Measurements from ENCODE around the gene PELI2.
A peak's percentile ranks its signal among the peaks of the same experiment; 100 is the strongest.

PELI2 gene, protein sequence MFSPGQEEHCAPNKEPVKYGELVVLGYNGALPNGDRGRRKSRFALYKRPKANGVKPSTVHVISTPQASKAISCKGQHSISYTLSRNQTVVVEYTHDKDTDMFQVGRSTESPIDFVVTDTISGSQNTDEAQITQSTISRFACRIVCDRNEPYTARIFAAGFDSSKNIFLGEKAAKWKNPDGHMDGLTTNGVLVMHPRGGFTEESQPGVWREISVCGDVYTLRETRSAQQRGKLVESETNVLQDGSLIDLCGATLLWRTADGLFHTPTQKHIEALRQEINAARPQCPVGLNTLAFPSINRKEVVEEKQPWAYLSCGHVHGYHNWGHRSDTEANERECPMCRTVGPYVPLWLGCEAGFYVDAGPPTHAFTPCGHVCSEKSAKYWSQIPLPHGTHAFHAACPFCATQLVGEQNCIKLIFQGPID

DNA sequence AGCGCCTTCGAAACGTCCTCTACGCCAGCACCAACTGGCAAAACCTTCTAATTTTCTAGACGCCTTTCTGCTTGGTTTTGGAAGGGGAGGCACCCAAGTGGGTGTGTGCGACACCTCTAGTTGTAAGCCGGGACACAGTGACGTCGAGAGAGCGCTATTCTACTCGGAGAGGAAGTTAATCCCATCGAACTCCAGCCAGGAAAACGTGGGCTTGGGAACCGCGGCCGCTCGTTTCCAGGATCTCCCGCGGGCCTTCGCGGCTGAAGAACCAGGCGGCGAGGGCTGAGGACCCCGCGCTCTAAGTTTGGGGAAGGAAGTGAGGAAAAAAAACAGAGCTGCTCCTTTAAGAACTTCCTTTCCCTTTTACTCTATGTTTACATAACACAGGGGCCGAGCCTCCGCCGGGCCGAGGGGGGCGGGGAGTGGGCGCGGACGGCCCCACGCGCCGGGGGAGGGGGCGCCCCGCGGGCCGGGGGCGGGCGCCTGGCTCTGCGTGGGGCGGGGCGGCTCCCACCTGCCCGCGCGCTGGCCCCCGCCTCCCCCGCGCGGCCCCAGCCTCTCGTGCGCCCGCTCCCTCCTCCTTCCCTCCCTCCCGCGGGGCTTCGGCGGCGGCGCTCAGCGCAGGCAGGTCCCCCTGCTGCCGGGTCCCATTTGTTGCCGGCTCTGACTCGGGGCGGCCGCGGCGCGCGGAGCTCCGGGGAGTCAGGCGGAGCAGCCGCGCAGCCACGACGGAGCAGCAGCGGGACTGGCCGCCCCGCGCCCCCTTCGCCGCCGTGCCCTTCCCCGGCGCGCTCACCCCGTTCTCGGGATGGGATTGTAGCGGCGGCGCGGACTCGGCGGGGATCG lies at the start of gene PELI2:
Gene PELI2, plus strand, starts transcription at position 647 of the 846 bp plus-strand sequence. CDS start 250 bp downstream, outside the sequence.
- peak in 51 of 56 donors; percentile 38 to 88 (median 72) for DNase-seq

DNA sequence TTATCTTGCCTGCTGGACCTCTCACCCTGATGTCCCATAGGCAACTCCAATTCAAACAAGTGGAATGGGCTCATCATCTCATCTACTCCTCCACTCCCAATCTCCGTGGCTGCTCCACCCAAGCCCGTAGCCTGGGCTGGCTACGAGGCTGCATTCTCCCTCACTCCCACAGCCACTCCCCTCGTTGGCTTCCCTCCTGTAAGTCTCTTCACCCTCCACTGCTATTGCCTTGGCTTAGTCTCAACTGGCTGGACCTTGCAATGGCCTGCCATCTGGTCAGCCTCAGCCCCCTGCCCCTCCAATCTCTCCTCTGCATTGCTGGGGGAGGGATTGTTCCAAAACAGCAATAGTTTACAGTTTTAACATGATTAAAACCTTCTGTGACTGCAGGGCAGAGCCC lies 44.4 kb upstream of the PELI2 start:
- no peak for DNase-seq

DNA sequence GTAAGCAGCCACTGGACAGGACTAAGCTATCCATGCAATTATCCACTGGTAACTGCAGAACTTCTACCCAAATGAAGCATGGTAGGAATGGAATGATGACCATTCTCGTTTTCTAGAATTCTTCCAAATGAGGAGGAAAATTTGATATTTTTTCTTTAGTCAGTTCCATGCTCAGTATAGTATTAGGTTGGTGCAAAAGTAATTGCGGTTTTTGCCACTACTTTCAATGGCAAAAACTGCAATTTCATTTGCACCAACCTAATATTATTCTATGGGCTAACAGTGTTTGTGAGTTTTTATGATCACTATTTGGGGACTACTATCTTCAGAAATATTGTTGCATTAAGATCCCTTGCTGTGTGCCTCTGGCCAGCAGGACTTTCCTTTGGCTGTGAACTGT lies 42.9 kb upstream of the PELI2 start:
- no peak for DNase-seq

GRCh38 chr14:56081139-56081538 lies 37.1 kb upstream of the PELI2 start:
- DNase-seq: no peak

GRCh38 chr14:56082880-56083279 lies 35.3 kb upstream of the PELI2 start:
- DNase-seq: no peak

GRCh38 chr14:56085471-56085870 lies 32.7 kb upstream of the PELI2 start:
- DNase-seq: no peak

DNA sequence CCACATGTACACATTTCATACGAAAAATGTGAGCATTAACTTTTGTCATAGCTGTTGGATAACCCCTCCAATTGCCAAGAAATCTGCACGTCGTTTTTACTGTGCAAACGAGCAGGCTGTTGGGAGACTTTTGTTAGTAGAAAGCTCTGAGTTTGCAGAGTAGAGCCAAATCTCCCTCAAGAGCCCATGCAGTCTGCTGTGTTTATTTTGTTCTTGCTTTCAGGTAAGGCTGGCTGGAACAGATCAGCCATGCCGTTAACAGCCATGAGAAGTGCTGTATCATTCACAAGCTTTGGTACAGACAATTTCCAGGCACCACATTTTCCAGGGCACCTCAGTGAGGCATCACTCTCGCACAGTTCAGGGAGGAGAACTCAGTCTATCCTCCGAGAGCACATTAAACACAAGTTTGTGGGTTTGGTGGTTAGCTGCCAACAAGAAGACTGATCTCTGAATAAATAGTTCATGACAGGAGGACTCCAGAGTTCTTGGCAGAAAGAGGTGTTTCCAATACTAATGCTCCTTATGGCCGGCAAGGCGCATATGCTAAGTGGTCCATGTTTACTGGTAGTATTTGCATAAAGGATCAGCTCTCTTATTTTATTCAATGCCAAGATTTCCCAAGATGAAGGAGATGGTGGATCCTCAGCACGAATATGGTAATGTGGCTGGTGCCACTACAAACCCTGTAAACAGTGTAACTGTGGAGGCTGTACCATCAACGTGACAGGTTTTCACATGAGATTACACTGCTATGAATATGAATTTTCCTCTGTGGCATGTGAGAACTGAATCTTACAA lies 30.3 kb upstream of the PELI2 start:
- no peak for DNase-seq

- no peak for DNase-seq
Measured at GRCh38 chr14:56088941-56089340, 29.3 kb upstream of the PELI2 start.

DNA sequence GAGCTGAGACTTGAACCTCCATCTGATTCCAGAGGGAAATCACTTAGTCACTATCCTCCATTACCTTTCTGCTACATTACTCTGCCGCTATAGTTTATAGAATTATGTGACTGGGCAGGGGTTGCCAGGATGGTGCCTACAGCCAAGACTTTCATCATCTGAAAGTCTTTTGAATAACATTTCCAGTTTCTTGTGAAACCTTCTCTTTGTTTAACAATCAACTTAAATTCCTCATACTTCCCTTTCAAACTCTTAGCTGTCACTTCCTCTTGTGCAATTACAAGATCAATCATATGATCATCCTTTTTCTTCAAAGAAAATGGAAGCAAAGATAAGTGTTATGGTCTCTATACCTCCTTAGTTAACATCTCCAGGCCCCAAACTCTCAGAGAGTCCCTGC lies 25.4 kb upstream of the PELI2 start:
- no peak for DNase-seq

- DNase-seq: no peak
Measured at GRCh38 chr14:56094076-56094475, 24.1 kb upstream of the PELI2 start.

GRCh38 chr14:56098021-56098420 lies 20.2 kb upstream of the PELI2 start:
- DNase-seq: no peak

DNA sequence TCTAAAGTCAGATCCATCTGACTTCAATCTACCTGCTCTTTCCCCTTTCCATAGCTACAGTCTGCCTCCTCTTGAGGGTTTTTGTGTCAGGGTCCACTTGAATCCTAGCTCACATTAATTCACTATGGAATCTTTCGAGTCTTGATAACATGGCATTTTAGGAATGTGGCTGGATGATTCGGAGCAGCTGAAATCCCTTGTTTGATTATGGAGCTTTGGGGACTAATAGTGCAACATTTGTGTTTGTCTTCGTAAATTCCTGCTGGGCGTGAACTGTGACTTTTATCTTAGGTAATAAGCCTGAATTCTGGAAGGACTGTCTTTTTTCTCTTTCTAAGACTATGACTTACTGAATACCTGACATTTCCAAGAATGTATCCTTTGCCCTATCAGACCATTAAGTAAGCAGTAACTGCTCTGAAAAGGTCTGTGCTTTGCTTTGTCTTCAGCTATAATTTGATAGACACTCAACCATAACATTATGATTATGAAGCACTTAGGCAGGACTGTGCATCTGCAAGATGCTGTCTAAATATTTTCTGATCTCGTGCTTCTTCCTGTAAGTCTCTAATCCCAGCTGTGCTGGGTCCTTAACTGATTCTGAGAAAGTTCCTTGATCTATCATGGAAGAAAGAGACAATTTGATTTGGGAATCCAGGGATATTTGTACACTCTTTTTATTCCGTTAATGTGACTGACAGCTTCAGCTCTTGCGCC lies 19.0 kb upstream of the PELI2 start:
- DNase-seq: no peak

GRCh38 chr14:56100556-56100955 lies 17.7 kb upstream of the PELI2 start:
- DNase-seq: no peak

DNA sequence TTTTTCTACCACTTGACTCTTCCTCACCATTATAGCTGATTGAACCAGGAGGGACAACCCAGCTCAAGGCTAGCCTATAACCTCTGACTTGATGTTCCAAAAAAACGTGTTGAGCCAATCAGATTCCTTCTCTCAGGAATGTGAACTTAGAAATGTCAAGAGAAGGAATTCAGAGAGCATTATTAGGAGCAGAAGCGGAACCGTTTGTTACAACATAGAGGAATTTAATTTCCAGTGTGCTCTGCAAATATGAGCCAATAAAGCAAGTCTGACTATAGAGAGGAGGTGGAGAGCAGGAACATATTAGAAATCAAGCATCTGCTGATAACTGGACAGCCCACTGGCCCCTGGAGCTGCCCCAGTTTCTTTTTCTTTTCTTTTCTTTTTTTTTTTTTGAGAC lies 15.3 kb upstream of the PELI2 start:
- no peak for DNase-seq

GRCh38 chr14:56107615-56108014 lies 10.6 kb upstream of the PELI2 start:
- no peak for DNase-seq

DNA sequence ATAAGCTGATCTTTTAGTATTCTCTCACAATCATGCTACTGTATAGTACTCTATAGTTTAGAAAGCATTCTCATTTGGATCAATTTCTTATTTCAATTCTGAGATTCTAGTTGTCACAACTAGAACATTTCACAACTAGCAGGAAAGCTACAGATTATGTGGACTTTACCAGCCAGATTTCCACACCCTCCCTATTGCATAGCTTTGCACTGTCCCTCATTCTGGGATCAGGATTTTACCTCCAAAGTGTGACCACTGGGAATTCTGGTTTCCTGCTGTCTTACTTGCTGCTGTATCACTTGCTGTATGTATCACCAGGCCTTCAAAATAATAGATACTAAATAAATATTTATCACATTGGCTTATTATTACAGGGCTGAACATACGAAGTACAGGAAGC lies 10.2 kb upstream of the PELI2 start:
- DNase-seq: no peak

GRCh38 chr14:56112781-56113180 lies 5.4 kb upstream of the PELI2 start:
- no peak for DNase-seq

DNA sequence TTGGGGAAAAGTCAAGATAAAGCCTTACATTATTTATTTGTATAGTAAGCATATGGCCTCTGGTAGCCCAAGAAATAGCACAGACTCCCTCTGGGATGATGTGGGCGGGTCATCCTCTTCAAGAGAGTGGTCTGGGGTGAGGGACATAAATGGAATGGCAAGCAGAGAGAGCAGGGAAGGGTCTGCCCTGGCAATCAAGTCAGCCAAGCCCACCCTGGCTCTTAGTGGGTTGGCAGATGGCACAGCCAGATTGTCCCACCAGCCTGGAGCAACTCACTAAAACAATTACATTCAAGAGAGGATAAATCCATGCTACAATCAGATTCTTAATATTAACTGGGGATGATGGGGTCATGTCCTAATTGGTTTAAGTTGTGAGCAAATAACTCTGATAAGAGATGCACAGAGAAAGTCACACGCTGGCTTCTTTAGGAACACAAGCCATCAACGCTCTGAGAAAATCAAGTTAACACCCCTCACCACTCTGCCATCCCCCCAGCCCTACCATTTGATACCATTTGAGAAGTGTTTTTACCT lies 2.8 kb upstream of the PELI2 start:
- no peak for DNase-seq

DNA sequence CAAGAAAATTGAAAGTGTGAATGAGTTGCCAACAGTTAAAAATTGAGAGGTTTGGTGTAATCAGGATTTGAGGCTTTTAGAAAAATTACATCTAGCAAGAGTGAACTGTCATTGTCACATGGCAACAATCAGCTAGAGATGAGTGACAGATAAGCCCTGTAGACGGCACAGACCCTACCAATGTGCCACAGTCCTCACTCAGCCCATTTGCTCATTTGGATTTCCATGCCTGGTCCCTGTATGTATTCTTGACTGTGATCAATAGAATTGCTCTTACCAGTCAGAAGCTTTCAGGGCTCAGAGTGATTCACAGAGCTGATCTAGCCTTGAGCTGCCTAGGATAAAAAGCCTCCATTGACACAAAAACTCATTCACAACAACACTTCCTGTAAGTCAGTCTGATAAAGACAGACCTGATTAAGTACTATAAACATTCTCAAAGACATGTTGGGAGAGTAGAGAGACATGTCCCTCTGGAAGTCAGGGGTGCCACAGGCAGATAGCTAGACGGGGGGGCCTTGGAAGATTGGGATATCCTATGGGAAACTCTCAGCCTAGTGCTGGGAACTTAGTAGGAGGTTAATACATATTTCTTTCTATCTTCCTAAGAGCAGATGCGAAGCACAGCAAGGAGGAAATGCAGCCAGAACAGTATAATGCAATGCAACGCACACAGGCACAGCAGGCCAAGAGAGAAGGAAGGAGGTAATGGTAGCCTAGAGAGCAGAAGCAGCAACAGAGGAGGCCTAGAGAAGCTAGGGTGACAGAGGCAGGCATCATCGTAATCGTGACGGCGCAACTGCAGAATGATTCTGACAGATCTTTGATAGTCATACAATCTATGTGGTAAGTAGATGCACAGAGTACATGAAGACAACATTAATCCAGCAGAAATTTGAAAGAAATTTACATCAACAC lies 2.0 kb upstream of the PELI2 start:
- DNase-seq: no peak

Measured in amygdala (tissue), 56 donors.